ENCODE measurements around the gene HNF4A.

HNF4A gene

DNA sequence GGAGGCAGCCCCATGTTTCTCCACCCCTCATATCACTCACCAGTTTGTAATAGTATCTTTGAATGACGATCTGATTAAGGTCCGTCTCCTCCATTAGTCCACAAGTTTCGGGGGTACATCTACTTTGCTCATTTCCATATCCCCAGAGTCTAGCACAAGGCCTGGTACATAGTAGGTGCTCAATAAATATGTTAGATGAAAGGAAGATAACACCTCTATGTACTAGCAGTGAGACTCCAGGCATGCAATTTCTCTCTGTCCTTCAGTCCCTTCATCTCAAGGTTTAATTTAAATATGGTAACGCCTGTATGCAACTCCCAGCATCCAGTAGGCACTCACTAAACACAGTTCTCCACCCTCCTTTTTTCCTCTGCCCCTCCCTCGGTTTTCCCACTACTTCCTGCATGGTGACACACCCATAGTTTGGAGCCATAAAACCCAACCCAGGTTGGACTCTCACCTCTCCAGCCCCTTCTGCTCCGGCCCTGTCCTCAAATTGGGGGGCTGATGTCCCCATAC lies 461 bp upstream of the HNF4A start:
- Histone ChIP-seq H3K9me3 (ENCODE audit: insufficient read depth, low read length) (no peaks in the 10 kb centered on the region), H3K4me1 (ENCODE audit: low read length) (peaks cover 9% of the 10 kb centered on the region), H2AFZ (ENCODE audit: low read depth, low read length) (no peak overlapping the region), H3K36me3 (replicated peaks; ENCODE audit: low read depth, low read length) (no peaks in the 10 kb centered on the region), H4K20me1 (ENCODE audit: insufficient read depth, low read length) (no peaks in the 10 kb centered on the region), H3K27me3 (ENCODE audit: low read depth, low read length) (peaks cover 23% of the 10 kb centered on the region), H3K4me2 (ENCODE audit: low read length) (no peak overlapping the region), H3K4me3 (ENCODE audit: low read length) (no peak overlapping the region), H3K79me2 (ENCODE audit: low read length) (no peaks in the 10 kb centered on the region), H3K9ac (ENCODE audit: low read length) (no peak overlapping the region), H3K27ac (ENCODE audit: low read length) (no peak overlapping the region)
- TF ChIP-seq EZH2phosphoT487 (IDR thresholded peaks at IDR 0.05; ENCODE audit: low read depth) (no peak), CTCF (IDR thresholded peaks at IDR 0.05; ENCODE audit: low read depth, low read length) (no peak)

GRCh38 chr20:44356353-44356723 lies 839 bp downstream of the HNF4A start:
- TF ChIP-seq EZH2phosphoT487 (IDR thresholded peaks at IDR 0.05; ENCODE audit: low read depth) = no peak
- TF ChIP-seq CTCF (IDR thresholded peaks at IDR 0.05; ENCODE audit: low read depth, low read length) = no peak
- Histone ChIP-seq H3K4me3 (ENCODE audit: low read length) (no peak overlapping the region), H3K79me2 (ENCODE audit: low read length) (no peaks in the 10 kb centered on the region), H3K4me2 (ENCODE audit: low read length) (no peak overlapping the region), H3K27me3 (ENCODE audit: low read depth, low read length) (peaks cover 29% of the 10 kb centered on the region), H3K9ac (ENCODE audit: low read length) (no peak overlapping the region), H3K9me3 (ENCODE audit: insufficient read depth, low read length) (no peaks in the 10 kb centered on the region), H3K4me1 (ENCODE audit: low read length) (peaks cover 9% of the 10 kb centered on the region), H4K20me1 (ENCODE audit: insufficient read depth, low read length) (no peaks in the 10 kb centered on the region), H3K36me3 (replicated peaks; ENCODE audit: low read depth, low read length) (no peaks in the 10 kb centered on the region), H2AFZ (ENCODE audit: low read depth, low read length) (no peak overlapping the region), H3K27ac (ENCODE audit: low read length) (no peak overlapping the region)

- peaks cover 3% of the 10 kb centered on the region; the same call in 1 of the 2 replicates for H3K4me1 ChIP-seq (ENCODE audit: low read length)
- no peak overlapping the region for H3K9ac ChIP-seq (ENCODE audit: low read length)
- H3K27me3 ChIP-seq (ENCODE audit: low read depth, low read length) = peaks cover 34% of the 10 kb centered on the region
- H3K4me3 ChIP-seq (ENCODE audit: low read length) = no peak overlapping the region
- no peaks in the 10 kb centered on the region for H4K20me1 ChIP-seq (ENCODE audit: insufficient read depth, low read length)
- H2AFZ ChIP-seq (ENCODE audit: low read depth, low read length) = no peak overlapping the region
- H3K4me2 ChIP-seq (ENCODE audit: low read length) = no peak overlapping the region
- no peaks in the 10 kb centered on the region for H3K36me3 ChIP-seq (replicated peaks; ENCODE audit: low read depth, low read length)
- H3K79me2 ChIP-seq (ENCODE audit: low read length) = no peaks in the 10 kb centered on the region
- no peak for TF ChIP-seq EZH2phosphoT487 (IDR thresholded peaks at IDR 0.05; ENCODE audit: low read depth)
- no peak for TF ChIP-seq CTCF (IDR thresholded peaks at IDR 0.05; ENCODE audit: low read depth, low read length)
- no peaks in the 10 kb centered on the region for H3K9me3 ChIP-seq (ENCODE audit: insufficient read depth, low read length)
- H3K27ac ChIP-seq (ENCODE audit: low read length) = no peak overlapping the region
Observed at GRCh38 chr20:44357020-44357419, 1.5 kb downstream of the HNF4A start.

GRCh38 chr20:44357555-44358125 lies 2.1 kb downstream of the HNF4A start:
- Histone ChIP-seq H4K20me1 (ENCODE audit: insufficient read depth, low read length) (no peaks in the 10 kb centered on the region), H2AFZ (ENCODE audit: low read depth, low read length) (no peak overlapping the region), H3K36me3 (replicated peaks; ENCODE audit: low read depth, low read length) (no peaks in the 10 kb centered on the region), H3K9me3 (ENCODE audit: insufficient read depth, low read length) (no peaks in the 10 kb centered on the region), H3K27me3 (ENCODE audit: low read depth, low read length) (peaks cover 34% of the 10 kb centered on the region), H3K4me2 (ENCODE audit: low read length) (no peak overlapping the region), H3K4me3 (ENCODE audit: low read length) (no peak overlapping the region), H3K9ac (ENCODE audit: low read length) (no peak overlapping the region), H3K79me2 (ENCODE audit: low read length) (no peaks in the 10 kb centered on the region), H3K4me1 (ENCODE audit: low read length) (no peaks in the 10 kb centered on the region), H3K27ac (ENCODE audit: low read length) (no peak overlapping the region)
- TF ChIP-seq CTCF (IDR thresholded peaks at IDR 0.05; ENCODE audit: low read depth, low read length) (no peak), EZH2phosphoT487 (IDR thresholded peaks at IDR 0.05; ENCODE audit: low read depth) (no peak)
